ENCODE data around the gene C4orf17.
"Not testable (repeated sequence)": the region's sequence is repeated elsewhere in the genome, so short reads cannot be mapped to it uniquely, and the experiment has no call there.

The C4orf17 gene

GRCh38 chr4:99504804-99505502 is 5.9 kb upstream of the C4orf17 start:
- Histone ChIP-seq H3K4me1 (ENCODE audit: insufficient read depth, low read length) (no peaks in the 10 kb centered on the region), H3K36me3 (ENCODE audit: insufficient read depth, low read length) (no peaks in the 10 kb centered on the region), H3K27me3 (ENCODE audit: insufficient read depth, low read length) (no peaks in the 10 kb centered on the region), H3K4me3 (ENCODE audit: low read length) (no peak overlapping the region), H3K9me3 (ENCODE audit: low read length) (no peaks in the 10 kb centered on the region), H2AFZ (ENCODE audit: low read depth, low read length) (no peak overlapping the region)

- Histone ChIP-seq H3K27me3 (ENCODE audit: insufficient read depth, low read length) (no peaks in the 10 kb centered on the region), H3K36me3 (ENCODE audit: insufficient read depth, low read length) (no peaks in the 10 kb centered on the region), H2AFZ (ENCODE audit: low read depth, low read length) (no peak overlapping the region), H3K9me3 (ENCODE audit: low read length) (no peaks in the 10 kb centered on the region), H3K4me3 (ENCODE audit: low read length) (no peak overlapping the region), H3K4me1 (ENCODE audit: insufficient read depth, low read length) (no peaks in the 10 kb centered on the region)
These were observed 4.0 kb upstream of the C4orf17 start for GRCh38 chr4:99506781-99507180.

GRCh38 chr4:99507349-99507748 is 3.5 kb upstream of the C4orf17 start:
- Histone ChIP-seq H3K4me3 (ENCODE audit: low read length) (no peak overlapping the region), H3K36me3 (ENCODE audit: insufficient read depth, low read length) (no peaks in the 10 kb centered on the region), H3K4me1 (ENCODE audit: insufficient read depth, low read length) (no peaks in the 10 kb centered on the region), H3K27me3 (ENCODE audit: insufficient read depth, low read length) (no peaks in the 10 kb centered on the region), H2AFZ (ENCODE audit: low read depth, low read length) (no peak overlapping the region), H3K9me3 (ENCODE audit: low read length) (no peaks in the 10 kb centered on the region)

GRCh38 chr4:99507762-99508161 is 3.1 kb upstream of the C4orf17 start:
- H3K36me3 ChIP-seq (ENCODE audit: insufficient read depth, low read length): no peaks in the 10 kb centered on the region
- no peak overlapping the region for H3K4me3 ChIP-seq (ENCODE audit: low read length)
- no peaks in the 10 kb centered on the region for H3K27me3 ChIP-seq (ENCODE audit: insufficient read depth, low read length)
- no peaks in the 10 kb centered on the region for H3K9me3 ChIP-seq (ENCODE audit: low read length)
- no peaks in the 10 kb centered on the region for H3K4me1 ChIP-seq (ENCODE audit: insufficient read depth, low read length)
- no peak overlapping the region for H2AFZ ChIP-seq (ENCODE audit: low read depth, low read length)

- H3K4me3 ChIP-seq (ENCODE audit: low read length): no peak overlapping the region
- H3K4me1 ChIP-seq (ENCODE audit: insufficient read depth, low read length): no peaks in the 10 kb centered on the region
- H3K9me3 ChIP-seq (ENCODE audit: low read length): no peaks in the 10 kb centered on the region
- H2AFZ ChIP-seq (ENCODE audit: low read depth, low read length): no peak overlapping the region
- no peaks in the 10 kb centered on the region for H3K36me3 ChIP-seq (ENCODE audit: insufficient read depth, low read length)
- H3K27me3 ChIP-seq (ENCODE audit: insufficient read depth, low read length): no peaks in the 10 kb centered on the region
These were observed 7.9 kb downstream of the C4orf17 start for GRCh38 chr4:99518601-99519295.

GRCh38 chr4:99529228-99529627 is 18.4 kb downstream of the C4orf17 start:
- H3K36me3 ChIP-seq (ENCODE audit: insufficient read depth, low read length): no peaks in the 10 kb centered on the region
- no peak overlapping the region for H2AFZ ChIP-seq (ENCODE audit: low read depth, low read length)
- H3K27me3 ChIP-seq (ENCODE audit: insufficient read depth, low read length): no peaks in the 10 kb centered on the region
- H3K4me3 ChIP-seq (ENCODE audit: low read length): no peak overlapping the region
- H3K9me3 ChIP-seq (ENCODE audit: low read length): no peaks in the 10 kb centered on the region
- no peaks in the 10 kb centered on the region for H3K4me1 ChIP-seq (ENCODE audit: insufficient read depth, low read length)

- Histone ChIP-seq H3K9me3 (ENCODE audit: low read length) (no peaks in the 10 kb centered on the region), H3K27me3 (ENCODE audit: insufficient read depth, low read length) (no peaks in the 10 kb centered on the region), H3K4me3 (ENCODE audit: low read length) (no peak overlapping the region), H3K4me1 (ENCODE audit: insufficient read depth, low read length) (no peaks in the 10 kb centered on the region), H3K36me3 (ENCODE audit: insufficient read depth, low read length) (no peaks in the 10 kb centered on the region), H2AFZ (ENCODE audit: low read depth, low read length) (no peak overlapping the region)
These were observed 19.1 kb downstream of the C4orf17 start for GRCh38 chr4:99529956-99530355.

- H3K4me1 ChIP-seq (ENCODE audit: insufficient read depth, low read length); H3K9me3 ChIP-seq (ENCODE audit: low read length); H3K36me3 ChIP-seq (ENCODE audit: insufficient read depth, low read length); H3K4me3 ChIP-seq (ENCODE audit: low read length); H3K27me3 ChIP-seq (ENCODE audit: insufficient read depth, low read length); H2AFZ ChIP-seq (ENCODE audit: low read depth, low read length): not testable (repeated sequence)
These were observed 23.9 kb downstream of the C4orf17 start for GRCh38 chr4:99534699-99535098.

GRCh38 chr4:99536271-99536670 is 25.4 kb downstream of the C4orf17 start:
- Histone ChIP-seq H3K4me1 (ENCODE audit: insufficient read depth, low read length) (no peaks in the 10 kb centered on the region), H2AFZ (ENCODE audit: low read depth, low read length) (no peak overlapping the region), H3K4me3 (ENCODE audit: low read length) (no peak overlapping the region), H3K9me3 (ENCODE audit: low read length) (no peaks in the 10 kb centered on the region), H3K36me3 (ENCODE audit: insufficient read depth, low read length) (no peaks in the 10 kb centered on the region), H3K27me3 (ENCODE audit: insufficient read depth, low read length) (no peaks in the 10 kb centered on the region)

GRCh38 chr4:99536848-99537247 is 26.0 kb downstream of the C4orf17 start:
- H3K4me3 ChIP-seq (ENCODE audit: low read length): no peak overlapping the region
- no peak overlapping the region for H2AFZ ChIP-seq (ENCODE audit: low read depth, low read length)
- H3K4me1 ChIP-seq (ENCODE audit: insufficient read depth, low read length): no peaks in the 10 kb centered on the region
- H3K9me3 ChIP-seq (ENCODE audit: low read length): no peaks in the 10 kb centered on the region
- no peaks in the 10 kb centered on the region for H3K27me3 ChIP-seq (ENCODE audit: insufficient read depth, low read length)
- H3K36me3 ChIP-seq (ENCODE audit: insufficient read depth, low read length): no peaks in the 10 kb centered on the region

- Histone ChIP-seq H3K9me3 (ENCODE audit: low read length) (no peaks in the 10 kb centered on the region), H3K36me3 (ENCODE audit: insufficient read depth, low read length) (no peaks in the 10 kb centered on the region)
These were observed 26.9 kb downstream of the C4orf17 start for GRCh38 chr4:99537674-99538073.

GRCh38 chr4:99540277-99540939 is 29.6 kb downstream of the C4orf17 start:
- Histone ChIP-seq H3K36me3 (ENCODE audit: insufficient read depth, low read length) (no peaks in the 10 kb centered on the region), H2AFZ (ENCODE audit: low read depth, low read length) (no peak overlapping the region), H3K9me3 (ENCODE audit: low read length) (peaks cover 2% of the 10 kb centered on the region), H3K4me3 (ENCODE audit: low read length) (no peak overlapping the region), H3K27me3 (ENCODE audit: insufficient read depth, low read length) (no peaks in the 10 kb centered on the region), H3K4me1 (ENCODE audit: insufficient read depth, low read length) (no peaks in the 10 kb centered on the region)

More at GRCh38 chr4:99537674-99538073, 26.9 kb downstream of the C4orf17 start:
- no peak overlapping the region for H2AFZ ChIP-seq (ENCODE audit: low read depth, low read length)
- no peak overlapping the region for H3K4me3 ChIP-seq (ENCODE audit: low read length)
- H3K4me1 ChIP-seq (ENCODE audit: insufficient read depth, low read length): no peaks in the 10 kb centered on the region
- H3K27me3 ChIP-seq (ENCODE audit: insufficient read depth, low read length): no peaks in the 10 kb centered on the region

- H3K27me3 ChIP-seq (ENCODE audit: insufficient read depth, low read length): no peaks in the 10 kb centered on the region
- H2AFZ ChIP-seq (ENCODE audit: low read depth, low read length): no peak overlapping the region
- H3K9me3 ChIP-seq (ENCODE audit: low read length): no peaks in the 10 kb centered on the region
- no peak overlapping the region for H3K4me3 ChIP-seq (ENCODE audit: low read length)
- H3K4me1 ChIP-seq (ENCODE audit: insufficient read depth, low read length): no peaks in the 10 kb centered on the region
- H3K36me3 ChIP-seq (ENCODE audit: insufficient read depth, low read length): no peaks in the 10 kb centered on the region
These were observed 42.1 kb downstream of the C4orf17 start for GRCh38 chr4:99552872-99553271.

Measured in neuron (in vitro differentiated cells).